LNCAP (cell line): Measurements from ENCODE around the gene PPM1H.

ENCODE experiments used
- CTCF ChIP-seq: fragments of 450-650 bp; IDR thresholded peaks from 2 replicates; pipeline ENCODE4 v1.5.1; 2017; ENCODE audit warnings: mild to moderate bottlenecking

The PPM1H gene

GRCh38 chr12:62627181-62627580 lies 307.8 kb downstream of the PPM1H start:
- TF ChIP-seq CTCF, result no peak

- no peak for TF ChIP-seq CTCF
Measured at GRCh38 chr12:62625228-62625627, 309.7 kb downstream of the PPM1H start.

- no peak for TF ChIP-seq CTCF
Measured at GRCh38 chr12:62622177-62622576, 312.8 kb downstream of the PPM1H start.

- TF ChIP-seq CTCF, result no peak
Measured at GRCh38 chr12:62621101-62621638, 313.8 kb downstream of the PPM1H start.

GRCh38 chr12:62618930-62619329 lies 316.0 kb downstream of the PPM1H start:
- TF ChIP-seq CTCF, result no peak

- no peak for TF ChIP-seq CTCF
Measured at GRCh38 chr12:62618319-62618718, 316.6 kb downstream of the PPM1H start.

GRCh38 chr12:62613081-62613480 lies 321.9 kb downstream of the PPM1H start:
- TF ChIP-seq CTCF, result no peak

- TF ChIP-seq CTCF, result no peak
Measured at GRCh38 chr12:62606654-62607053, 328.3 kb downstream of the PPM1H start.
